ENCODE measurements around the gene GIMD1.

Gene GIMD1

GRCh38 chr4:106312997-106313522 lies 55.5 kb downstream of the GIMD1 start:
- DNase-seq (ENCODE audit: low spot score), result no peak

GRCh38 chr4:106312377-106312776 lies 56.2 kb downstream of the GIMD1 start:
- DNase-seq (ENCODE audit: low spot score), result no peak
